ENCODE results near the gene TET3. TPM values are rescaled to one million over a fixed set of nuclear protein-coding genes. Genes with fewer than 3 reads are reported as not detected.
A peak's percentile ranks its signal among the peaks of the same experiment; 100 is the strongest.

TET3 gene
- total RNA-seq, 4 donors from 2014 or later = 1.3 to 12.0 (median 7.8) TPM

GRCh38 chr2:74001781-74002504 is 17.2 kb downstream of the TET3 start:
- H3K4me3 ChIP-seq = peak overlapping the region; percentile 55 to 59
- intact Hi-C loops (cut with DNase I; ENCODE audit: low total_unique reads) = loop anchor here (10.0 kb wide), 1 partner anchor 67 kb away; no protein-coding TSS in a partner anchor
- no peaks in the 10 kb centered on the region for H3K27me3 ChIP-seq
- H3K9me3 ChIP-seq = no peaks in the 10 kb centered on the region
- no peaks in the 10 kb centered on the region for H3K36me3 ChIP-seq
- TF ChIP-seq, protein P1, sequence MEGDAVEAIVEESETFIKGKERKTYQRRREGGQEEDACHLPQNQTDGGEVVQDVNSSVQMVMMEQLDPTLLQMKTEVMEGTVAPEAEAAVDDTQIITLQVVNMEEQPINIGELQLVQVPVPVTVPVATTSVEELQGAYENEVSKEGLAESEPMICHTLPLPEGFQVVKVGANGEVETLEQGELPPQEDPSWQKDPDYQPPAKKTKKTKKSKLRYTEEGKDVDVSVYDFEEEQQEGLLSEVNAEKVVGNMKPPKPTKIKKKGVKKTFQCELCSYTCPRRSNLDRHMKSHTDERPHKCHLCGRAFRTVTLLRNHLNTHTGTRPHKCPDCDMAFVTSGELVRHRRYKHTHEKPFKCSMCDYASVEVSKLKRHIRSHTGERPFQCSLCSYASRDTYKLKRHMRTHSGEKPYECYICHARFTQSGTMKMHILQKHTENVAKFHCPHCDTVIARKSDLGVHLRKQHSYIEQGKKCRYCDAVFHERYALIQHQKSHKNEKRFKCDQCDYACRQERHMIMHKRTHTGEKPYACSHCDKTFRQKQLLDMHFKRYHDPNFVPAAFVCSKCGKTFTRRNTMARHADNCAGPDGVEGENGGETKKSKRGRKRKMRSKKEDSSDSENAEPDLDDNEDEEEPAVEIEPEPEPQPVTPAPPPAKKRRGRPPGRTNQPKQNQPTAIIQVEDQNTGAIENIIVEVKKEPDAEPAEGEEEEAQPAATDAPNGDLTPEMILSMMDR (IDR thresholded peaks at IDR 0.05) = no peak
- no peak for TF ChIP-seq POLR2A (IDR thresholded peaks at IDR 0.05)
- peak overlapping the region; percentile 60 to 75 for H3K27ac ChIP-seq
- no peak for DNase-seq
- H3K4me1 ChIP-seq = peaks cover 0 to 27% of the 10 kb centered on the region in 2 donors

DNA sequence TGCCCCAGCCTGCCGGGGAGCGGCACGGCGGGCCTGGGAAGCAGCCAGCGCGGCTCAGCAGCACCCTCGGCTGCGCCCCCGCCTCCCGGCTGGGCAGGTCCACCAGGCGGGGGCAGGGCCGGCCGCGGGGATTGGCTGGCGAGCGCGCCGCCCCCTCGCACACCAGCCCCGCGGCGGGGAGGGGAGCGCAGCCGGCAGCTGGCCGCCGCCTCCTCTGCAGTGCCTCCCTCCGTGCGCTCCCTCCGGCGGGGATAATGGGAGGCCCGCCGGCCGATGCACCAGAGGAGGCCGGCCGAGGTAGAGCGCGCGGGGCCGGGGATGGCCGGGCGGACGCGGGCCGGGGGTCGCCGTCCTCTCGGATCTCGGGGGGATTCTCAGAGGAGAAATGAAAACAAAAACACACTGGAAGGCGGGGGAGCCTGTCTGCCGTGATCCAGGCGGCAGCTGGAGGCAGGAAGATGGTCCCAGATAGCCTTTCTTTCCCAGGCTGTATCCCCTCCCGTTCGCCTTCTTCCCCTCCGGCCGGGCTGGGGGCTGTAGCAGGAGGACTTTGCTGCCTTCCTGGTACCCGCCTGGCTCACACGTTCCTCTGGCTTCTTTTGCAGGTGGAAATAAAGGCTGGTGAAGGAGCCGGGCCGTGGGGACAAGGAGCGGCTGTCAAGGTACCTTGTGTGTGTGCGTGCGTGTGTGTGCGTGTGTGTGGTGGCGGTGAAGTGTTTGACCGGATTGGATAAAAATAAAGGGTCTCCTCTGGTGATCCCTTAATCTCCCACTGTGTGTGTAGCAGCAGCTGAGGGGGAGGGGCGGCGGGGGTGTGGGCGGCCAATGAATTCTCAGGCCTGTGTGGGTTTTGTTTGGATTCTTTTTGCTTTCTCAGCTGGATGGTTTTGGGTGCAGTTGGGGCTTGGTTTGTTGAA is 18.1 kb downstream of the TET3 start:
- Histone ChIP-seq H3K36me3 (no peaks in the 10 kb centered on the region), H3K9me3 (no peaks in the 10 kb centered on the region), H3K4me1 (peaks cover 0 to 27% of the 10 kb centered on the region in 2 donors), H3K27ac (peak overlapping the region; percentile 60 to 75), H3K27me3 (no peaks in the 10 kb centered on the region), H3K4me3 (peak overlapping the region; percentile 55 to 59)
- TF ChIP-seq, protein P1 (IDR thresholded peaks at IDR 0.05) = peak in 2 of 4 experiments; percentile 29 to 50
- TF ChIP-seq POLR2A (IDR thresholded peaks at IDR 0.05) = peak; percentile 75 to 87
- intact Hi-C loops (cut with DNase I; ENCODE audit: low total_unique reads) = loop anchor here (10.0 kb wide), 1 partner anchor 68 kb away; no protein-coding TSS in a partner anchor
- peak; percentile 77 to 82 for DNase-seq

- intact Hi-C loops (cut with DNase I; ENCODE audit: low total_unique reads) = loop anchor here (10.0 kb wide), 1 partner anchor 69 kb away; no protein-coding TSS in a partner anchor
- Histone ChIP-seq H3K9me3 (no peaks in the 10 kb centered on the region), H3K27ac (no peak overlapping the region), H3K27me3 (no peaks in the 10 kb centered on the region), H3K4me3 (peak overlapping the region in 1 of 2 donors; percentile 55), H3K4me1 (peaks cover 0 to 28% of the 10 kb centered on the region in 2 donors), H3K36me3 (no peaks in the 10 kb centered on the region)
- TF ChIP-seq, protein P1 (IDR thresholded peaks at IDR 0.05) = no peak
- no peak for TF ChIP-seq POLR2A (IDR thresholded peaks at IDR 0.05)
- peak; percentile 35 to 62 for DNase-seq
Observed at GRCh38 chr2:74003494-74004211, 18.9 kb downstream of the TET3 start.

DNA sequence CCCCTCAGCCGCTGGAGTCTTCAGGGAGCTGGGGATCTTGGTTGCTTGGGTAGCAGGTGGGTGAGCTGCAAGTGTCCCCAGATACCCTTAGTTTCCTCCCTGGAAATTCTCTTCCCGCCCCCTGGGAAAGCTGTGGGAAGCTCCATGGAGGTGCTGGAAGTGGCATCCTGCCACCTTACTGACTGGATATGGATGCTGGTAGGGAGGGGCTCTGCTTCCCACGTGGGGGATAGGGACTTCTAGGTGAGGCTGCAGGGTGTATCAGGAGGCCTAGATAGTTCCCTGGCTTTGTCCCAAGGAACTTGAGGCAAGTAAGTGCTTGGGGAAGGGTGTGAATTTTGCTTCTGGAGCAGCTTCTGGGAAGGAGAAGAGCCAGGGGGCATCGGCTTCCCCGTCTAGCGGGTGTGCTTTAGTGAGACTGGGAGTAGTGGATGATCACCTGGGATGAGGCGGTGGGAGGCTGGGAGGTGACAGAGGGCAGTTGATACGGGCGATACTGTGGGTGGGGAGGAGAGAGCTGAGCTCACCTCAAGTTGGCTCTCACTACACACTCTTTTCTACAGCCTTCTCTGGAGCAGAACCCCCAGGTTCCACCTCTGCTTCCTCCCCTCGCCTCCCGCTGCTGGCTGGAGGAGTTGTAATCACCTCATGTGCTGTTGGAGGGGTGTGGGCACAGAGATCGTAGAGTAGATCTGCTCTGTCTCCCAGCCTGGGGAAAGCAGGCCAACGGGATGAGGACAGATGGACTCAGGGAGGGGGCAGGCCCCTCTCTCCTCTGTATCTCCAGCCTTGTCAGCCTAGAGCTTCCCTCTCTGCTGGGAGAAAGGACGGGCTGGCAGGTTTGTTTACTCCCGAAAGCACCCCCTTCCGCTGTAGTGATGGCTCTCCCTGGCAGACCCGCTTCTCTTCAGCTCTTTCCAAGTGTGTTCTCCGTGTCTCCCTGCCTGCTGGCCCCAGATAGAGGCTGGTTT is 19.8 kb downstream of the TET3 start:
- no peak for TF ChIP-seq POLR2A (IDR thresholded peaks at IDR 0.05)
- TF ChIP-seq, protein P1 (IDR thresholded peaks at IDR 0.05) = no peak
- peaks cover 0 to 36% of the 10 kb centered on the region in 2 donors for H3K4me1 ChIP-seq
- DNase-seq = no peak
- no peak overlapping the region for H3K27ac ChIP-seq
- intact Hi-C loops (cut with DNase I; ENCODE audit: low total_unique reads) = loop anchor here (10.0 kb wide), 1 partner anchor 70 kb away; no protein-coding TSS in a partner anchor
- no peaks in the 10 kb centered on the region for H3K36me3 ChIP-seq
- no peaks in the 10 kb centered on the region for H3K27me3 ChIP-seq
- no peaks in the 10 kb centered on the region for H3K9me3 ChIP-seq
- H3K4me3 ChIP-seq = no peak overlapping the region

Measured in uterus (tissue), 4 donors.